NCI-H2107 treated with DMSO at 0.1 percent for 48 hours (cell line): ENCODE data around the gene REXO4.
"Not testable (repeated sequence)": the region's sequence is repeated elsewhere in the genome, so short reads cannot be mapped to it uniquely, and the experiment has no call there.

Source experiments
- DNase-seq: peaks from one replicate; lab custom pipeline; 2025; ENCODE audit not compliant: unreplicated experiment; lab: John Stamatoyannopoulos, UW

REXO4 gene

GRCh38 chr9:133421615-133422542, 4.1 kb upstream of the REXO4 start, which contains the start of gene ADAMTS13:
ADAMTS13 (plus strand) TSS chr9:133422367; CDS start chr9:133422444, 77 bp downstream.
- DNase-seq = no peak

GRCh38 chr9:133420392-133420827, 2.6 kb upstream of the REXO4 start:
- DNase-seq = no peak

- no peak for DNase-seq
Observed at GRCh38 chr9:133419005-133419404, 1.2 kb upstream of the REXO4 start.

GRCh38 chr9:133415170-133415569, 2.6 kb downstream of the REXO4 start:
- DNase-seq = no peak

- DNase-seq = no peak
Observed at GRCh38 chr9:133408042-133408441, 9.8 kb downstream of the REXO4 start.

- peak; percentile 27 for DNase-seq
Observed at GRCh38 chr9:133406480-133407307, 11.1 kb downstream of the REXO4 start.

GRCh38 chr9:133405508-133406438, 12.0 kb downstream of the REXO4 start:
- no peak for DNase-seq

GRCh38 chr9:133404454-133405002, 13.3 kb downstream of the REXO4 start:
- no peak for DNase-seq

- peak; percentile 31 for DNase-seq
Observed at GRCh38 chr9:133403766-133404453, 13.9 kb downstream of the REXO4 start.

GRCh38 chr9:133402689-133403088, 15.1 kb downstream of the REXO4 start:
- no peak for DNase-seq

- no peak for DNase-seq
Observed at GRCh38 chr9:133401588-133401987, 16.2 kb downstream of the REXO4 start.

GRCh38 chr9:133400292-133400691, 17.5 kb downstream of the REXO4 start:
- no peak for DNase-seq

- no peak for DNase-seq
Observed at GRCh38 chr9:133397895-133398294, 19.9 kb downstream of the REXO4 start.

- DNase-seq = no peak
Observed at GRCh38 chr9:133397370-133397769, 20.4 kb downstream of the REXO4 start.

- DNase-seq = no peak
Observed at GRCh38 chr9:133396952-133397351, 20.9 kb downstream of the REXO4 start.

GRCh38 chr9:133394687-133395271, 23.0 kb downstream of the REXO4 start:
- no peak for DNase-seq

- no peak for DNase-seq
Observed at GRCh38 chr9:133393399-133393798, 24.4 kb downstream of the REXO4 start.

- DNase-seq = not testable (repeated sequence)
Observed at GRCh38 chr9:133392308-133392707, 25.5 kb downstream of the REXO4 start.

- not testable (repeated sequence) for DNase-seq
Observed at GRCh38 chr9:133391449-133391848, 26.4 kb downstream of the REXO4 start.
